ENCODE data around the gene PARP2. TPM values are rescaled to one million over a fixed set of nuclear protein-coding genes. Genes with fewer than 3 reads are reported as not detected.

PARP2 gene
- total RNA-seq, 1 experiment from 2014 or later = 28.6 TPM

DNA sequence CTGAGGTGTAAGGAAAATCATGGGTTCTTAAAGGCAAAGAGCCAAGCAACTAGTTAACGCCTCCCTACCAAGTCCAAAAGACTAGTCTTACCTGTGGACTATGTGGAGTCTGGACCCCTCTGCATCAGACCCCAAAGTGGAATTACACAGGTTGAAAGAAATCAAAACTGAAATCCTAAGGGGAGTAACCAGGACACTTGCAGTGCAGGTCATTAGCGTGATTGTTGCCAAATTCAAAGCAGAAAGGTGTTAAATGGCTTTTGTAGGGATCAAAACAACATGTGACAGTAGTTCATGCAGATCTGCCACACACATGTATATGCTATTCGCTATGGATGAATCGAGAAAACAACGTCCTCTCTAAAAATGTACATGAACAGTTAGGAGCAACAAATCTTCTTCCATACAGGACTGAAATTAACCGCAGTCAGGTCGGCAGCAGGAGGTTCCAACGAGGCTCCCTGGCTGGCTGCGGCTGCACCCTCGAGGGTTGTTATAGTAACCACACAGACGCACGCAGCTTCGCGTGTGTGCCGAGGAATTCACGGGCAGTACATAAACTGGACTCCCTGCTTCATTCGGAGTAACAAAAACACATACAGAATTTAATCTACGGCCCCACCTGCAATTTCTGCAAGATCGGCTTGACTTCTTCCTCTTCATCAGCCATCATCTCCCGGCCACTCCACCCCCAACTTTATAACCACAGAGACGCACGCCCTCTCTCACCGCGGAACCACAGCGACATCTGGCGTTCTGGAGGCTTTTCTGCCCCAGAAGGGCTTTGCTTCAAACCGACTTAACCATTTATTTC is 38.0 kb upstream of the PARP2 start, which contains the start of gene TTC5:
Gene TTC5 (minus strand): TSS at position 687 of the 814 bp plus-strand sequence. CDS start 14 bp downstream, at position 673.
- Mint-ChIP-seq H3K27ac (ENCODE audit: unreplicated experiment) (peak within 1 kb of the TSS; percentile 87), H3K27me3 (ENCODE audit: unreplicated experiment) (no peaks in the 10 kb centered on the region), H3K9me3 (ENCODE audit: low read depth, unreplicated experiment) (no peaks in the 10 kb centered on the region), H3K4me1 (ENCODE audit: low read depth, unreplicated experiment) (peaks cover 17% of the 10 kb centered on the region), H3K4me3 (ENCODE audit: low read depth, unreplicated experiment) (peak within 1 kb of the TSS; percentile 92), H3K36me3 (ENCODE audit: insufficient read depth, unreplicated experiment) (peaks cover 17% of the 10 kb centered on the region)
- CTCF ChIA-PET = no interaction called here
- BruUV-seq (replicated peaks) = TSS peak; percentile 76
- TF ChIP-seq, protein P1, sequence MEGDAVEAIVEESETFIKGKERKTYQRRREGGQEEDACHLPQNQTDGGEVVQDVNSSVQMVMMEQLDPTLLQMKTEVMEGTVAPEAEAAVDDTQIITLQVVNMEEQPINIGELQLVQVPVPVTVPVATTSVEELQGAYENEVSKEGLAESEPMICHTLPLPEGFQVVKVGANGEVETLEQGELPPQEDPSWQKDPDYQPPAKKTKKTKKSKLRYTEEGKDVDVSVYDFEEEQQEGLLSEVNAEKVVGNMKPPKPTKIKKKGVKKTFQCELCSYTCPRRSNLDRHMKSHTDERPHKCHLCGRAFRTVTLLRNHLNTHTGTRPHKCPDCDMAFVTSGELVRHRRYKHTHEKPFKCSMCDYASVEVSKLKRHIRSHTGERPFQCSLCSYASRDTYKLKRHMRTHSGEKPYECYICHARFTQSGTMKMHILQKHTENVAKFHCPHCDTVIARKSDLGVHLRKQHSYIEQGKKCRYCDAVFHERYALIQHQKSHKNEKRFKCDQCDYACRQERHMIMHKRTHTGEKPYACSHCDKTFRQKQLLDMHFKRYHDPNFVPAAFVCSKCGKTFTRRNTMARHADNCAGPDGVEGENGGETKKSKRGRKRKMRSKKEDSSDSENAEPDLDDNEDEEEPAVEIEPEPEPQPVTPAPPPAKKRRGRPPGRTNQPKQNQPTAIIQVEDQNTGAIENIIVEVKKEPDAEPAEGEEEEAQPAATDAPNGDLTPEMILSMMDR (IDR thresholded peaks at IDR 0.05; ENCODE audit: unreplicated experiment) = peak; percentile 87
- DNase-seq = peak; percentile 87
- intact Hi-C loops (cut with micrococcal nuclease; ENCODE audit: unreplicated experiment) = no loop called here

DNA sequence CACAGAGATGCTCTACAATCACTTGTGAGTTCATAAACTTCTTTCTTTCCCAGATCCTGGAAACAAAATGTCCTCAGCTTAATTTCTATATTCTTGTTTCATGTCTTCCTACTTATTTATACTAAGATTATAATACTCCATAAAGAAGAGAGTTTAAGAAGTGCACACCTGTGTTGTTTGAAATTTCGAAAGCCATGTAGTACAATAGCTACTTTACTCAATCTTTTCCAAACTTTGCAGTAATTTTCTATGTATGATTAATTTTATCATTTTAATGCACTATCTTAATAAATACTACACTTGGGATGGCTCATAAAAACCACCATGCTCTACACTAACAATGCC is 37.4 kb upstream of the PARP2 start:
- Mint-ChIP-seq H3K27ac (ENCODE audit: unreplicated experiment) (peak overlapping the region; percentile 87), H3K4me1 (ENCODE audit: low read depth, unreplicated experiment) (peaks cover 17% of the 10 kb centered on the region), H3K4me3 (ENCODE audit: low read depth, unreplicated experiment) (peak overlapping the region; percentile 92), H3K36me3 (ENCODE audit: insufficient read depth, unreplicated experiment) (peaks cover 15% of the 10 kb centered on the region), H3K27me3 (ENCODE audit: unreplicated experiment) (no peaks in the 10 kb centered on the region), H3K9me3 (ENCODE audit: low read depth, unreplicated experiment) (no peaks in the 10 kb centered on the region)
- intact Hi-C loops (cut with micrococcal nuclease; ENCODE audit: unreplicated experiment) = no loop called here
- CTCF ChIA-PET = no interaction called here
- BruUV-seq (replicated peaks) = no TSS peak
- TF ChIP-seq, protein P1 (IDR thresholded peaks at IDR 0.05; ENCODE audit: unreplicated experiment) = no peak
- no peak for DNase-seq

DNA sequence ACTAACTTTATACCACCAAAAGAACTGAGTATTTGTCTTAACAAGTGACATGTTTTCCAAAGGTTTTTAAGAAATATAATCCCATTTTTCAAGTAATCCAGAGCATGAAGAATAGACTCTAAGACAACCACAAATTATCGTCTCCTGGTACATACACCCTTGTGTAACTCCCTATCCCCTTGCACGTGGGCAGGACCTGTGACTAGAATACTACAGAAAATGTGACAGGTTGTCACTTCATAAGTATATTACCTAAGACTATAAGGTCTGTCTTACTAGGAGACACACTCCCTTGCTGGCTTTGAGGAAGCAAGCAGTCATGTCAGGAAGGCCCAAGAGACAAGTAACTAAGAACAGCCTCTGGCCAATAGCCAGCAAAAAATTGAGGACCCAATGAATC is 29.4 kb upstream of the PARP2 start:
- no peak for DNase-seq
- Mint-ChIP-seq H3K4me3 (ENCODE audit: low read depth, unreplicated experiment) (no peak overlapping the region), H3K36me3 (ENCODE audit: insufficient read depth, unreplicated experiment) (peaks cover 41% of the 10 kb centered on the region), H3K4me1 (ENCODE audit: low read depth, unreplicated experiment) (no peaks in the 10 kb centered on the region), H3K27me3 (ENCODE audit: unreplicated experiment) (no peaks in the 10 kb centered on the region), H3K27ac (ENCODE audit: unreplicated experiment) (no peak overlapping the region), H3K9me3 (ENCODE audit: low read depth, unreplicated experiment) (no peaks in the 10 kb centered on the region)
- CTCF ChIA-PET = no interaction called here
- intact Hi-C loops (cut with micrococcal nuclease; ENCODE audit: unreplicated experiment) = no loop called here
- TF ChIP-seq, protein P1 (IDR thresholded peaks at IDR 0.05; ENCODE audit: unreplicated experiment) = no peak
- BruUV-seq (replicated peaks) = TSS peak; percentile 5

DNA sequence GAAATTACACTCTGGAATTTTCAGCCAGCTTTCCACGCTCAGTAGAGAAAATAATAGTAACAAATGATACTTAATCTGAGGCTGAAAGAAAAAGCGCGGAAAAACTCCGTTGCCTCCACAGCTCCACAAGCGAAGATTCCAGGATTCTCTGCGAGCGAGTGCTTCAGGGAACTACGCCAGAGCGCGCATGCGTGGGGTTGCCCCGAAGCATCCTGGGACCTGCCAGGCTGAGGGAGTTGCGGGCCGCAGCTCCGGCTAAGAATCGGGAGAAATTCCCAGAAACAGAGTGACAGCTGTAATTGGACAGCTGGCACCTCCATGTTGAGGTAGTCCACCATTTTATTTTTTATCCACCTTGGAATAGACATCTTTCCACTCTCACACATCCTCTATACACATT is 25.7 kb upstream of the PARP2 start:
- Mint-ChIP-seq H3K27ac (ENCODE audit: unreplicated experiment) (no peak overlapping the region), H3K36me3 (ENCODE audit: insufficient read depth, unreplicated experiment) (peaks cover 41% of the 10 kb centered on the region), H3K27me3 (ENCODE audit: unreplicated experiment) (no peaks in the 10 kb centered on the region), H3K9me3 (ENCODE audit: low read depth, unreplicated experiment) (no peaks in the 10 kb centered on the region), H3K4me3 (ENCODE audit: low read depth, unreplicated experiment) (no peak overlapping the region), H3K4me1 (ENCODE audit: low read depth, unreplicated experiment) (no peaks in the 10 kb centered on the region)
- TF ChIP-seq, protein P1 (IDR thresholded peaks at IDR 0.05; ENCODE audit: unreplicated experiment) = no peak
- DNase-seq = no peak
- CTCF ChIA-PET = no interaction called here
- intact Hi-C loops (cut with micrococcal nuclease; ENCODE audit: unreplicated experiment) = no loop called here
- BruUV-seq (replicated peaks) = no TSS peak

All from Calu3 (cell line).